ENCODE measurements around the gene TPM4. TPM values are rescaled to one million over a fixed set of nuclear protein-coding genes. Genes with fewer than 3 reads are reported as not detected.
"Not testable (repeated sequence)": the region's sequence is repeated elsewhere in the genome, so short reads cannot be mapped to it uniquely, and the experiment has no call there.

TPM4 gene
- polyA plus RNA-seq, 1 donor, result 162 TPM

- no peak for DNase-seq (ENCODE audit: low read depth)
These were observed 18.8 kb downstream of the TPM4 start for GRCh38 chr19:16095071-16095571.

GRCh38 chr19:16096280-16096855 is 20.1 kb downstream of the TPM4 start:
- DNase-seq (ENCODE audit: low read depth), result no peak

GRCh38 chr19:16098416-16098768 is 22.1 kb downstream of the TPM4 start:
- no peak for DNase-seq (ENCODE audit: low read depth)

GRCh38 chr19:16098821-16099220 is 22.5 kb downstream of the TPM4 start:
- no peak for DNase-seq (ENCODE audit: low read depth)

GRCh38 chr19:16099314-16099965 is 23.1 kb downstream of the TPM4 start:
- not testable (repeated sequence) for DNase-seq (ENCODE audit: low read depth)

- DNase-seq (ENCODE audit: low read depth), result no peak
These were observed 24.2 kb downstream of the TPM4 start for GRCh38 chr19:16100524-16100923.

- no peak for DNase-seq (ENCODE audit: low read depth)
These were observed 28.4 kb downstream of the TPM4 start for GRCh38 chr19:16104722-16105121.

GRCh38 chr19:16106121-16106520 is 29.8 kb downstream of the TPM4 start:
- no peak for DNase-seq (ENCODE audit: low read depth)

GRCh38 chr19:16111160-16111908 is 35.0 kb downstream of the TPM4 start, which contains the start of gene RAB8A:
Gene RAB8A, plus strand, starts transcription at chr19:16111889. Its CDS starts 13 bp downstream, at chr19:16111902.
- DNase-seq (ENCODE audit: low read depth), result peak; percentile 95

- no peak for DNase-seq (ENCODE audit: low read depth)
These were observed 35.8 kb downstream of the TPM4 start for GRCh38 chr19:16111909-16112752.

GRCh38 chr19:16112778-16113177 is 36.5 kb downstream of the TPM4 start:
- DNase-seq (ENCODE audit: low read depth), result no peak

- DNase-seq (ENCODE audit: low read depth), result no peak
These were observed 37.4 kb downstream of the TPM4 start for GRCh38 chr19:16113727-16114126.

GRCh38 chr19:16115301-16116039 is 39.2 kb downstream of the TPM4 start:
- DNase-seq (ENCODE audit: low read depth), result no peak

- DNase-seq (ENCODE audit: low read depth), result no peak
These were observed 39.8 kb downstream of the TPM4 start for GRCh38 chr19:16116067-16116466.

- DNase-seq (ENCODE audit: low read depth), result no peak
These were observed 41.3 kb downstream of the TPM4 start for GRCh38 chr19:16117594-16118033.

- DNase-seq (ENCODE audit: low read depth), result no peak
These were observed 42.3 kb downstream of the TPM4 start for GRCh38 chr19:16118489-16119033.

GRCh38 chr19:16119075-16119857 is 43.0 kb downstream of the TPM4 start:
- DNase-seq (ENCODE audit: low read depth), result not testable (repeated sequence)

GRCh38 chr19:16121141-16121540 is 44.8 kb downstream of the TPM4 start:
- DNase-seq (ENCODE audit: low read depth), result no peak

- DNase-seq (ENCODE audit: low read depth), result no peak
These were observed 45.7 kb downstream of the TPM4 start for GRCh38 chr19:16121967-16122366.

GRCh38 chr19:16124953-16125352 is 48.7 kb downstream of the TPM4 start:
- no peak for DNase-seq (ENCODE audit: low read depth)
